ENCODE measurements around the gene CCDC40. TPM values are rescaled to one million over a fixed set of nuclear protein-coding genes. Genes with fewer than 3 reads are reported as not detected.

CCDC40 gene
- total RNA-seq, 1 donor from 2014 or later: 3.3 TPM

DNA sequence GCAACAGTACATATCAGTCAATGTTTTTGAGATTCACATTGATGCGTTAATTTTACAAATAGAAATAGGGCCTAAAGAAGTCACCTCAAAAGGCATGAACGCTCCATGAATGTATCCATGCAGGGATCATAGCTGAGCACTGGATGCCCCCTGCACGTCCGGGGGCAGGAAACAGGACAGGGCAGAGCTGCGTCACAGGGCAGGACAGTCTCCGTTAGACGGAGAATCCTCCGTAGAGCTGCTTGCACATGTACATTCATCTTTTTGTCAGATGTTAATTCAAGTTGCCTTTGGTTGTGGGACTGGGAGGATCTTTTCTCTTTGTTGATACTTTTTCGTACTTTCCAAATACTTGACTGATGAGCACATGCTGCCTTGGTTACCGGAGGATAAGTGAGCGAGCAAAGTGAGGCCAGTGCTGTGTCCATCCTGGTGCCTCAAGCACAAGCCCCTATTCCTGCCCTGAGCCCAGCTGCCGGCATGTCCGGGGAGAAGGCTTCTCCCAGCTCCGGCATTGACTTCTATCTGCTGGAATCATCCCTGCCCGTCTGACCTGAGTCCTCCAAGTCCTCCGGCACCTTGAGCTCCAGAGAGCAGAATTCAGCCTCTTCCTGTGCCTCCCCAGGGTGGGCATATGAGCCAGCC, 80.0 kb downstream of the CCDC40 start:
- no peak for DNase-seq

DNA sequence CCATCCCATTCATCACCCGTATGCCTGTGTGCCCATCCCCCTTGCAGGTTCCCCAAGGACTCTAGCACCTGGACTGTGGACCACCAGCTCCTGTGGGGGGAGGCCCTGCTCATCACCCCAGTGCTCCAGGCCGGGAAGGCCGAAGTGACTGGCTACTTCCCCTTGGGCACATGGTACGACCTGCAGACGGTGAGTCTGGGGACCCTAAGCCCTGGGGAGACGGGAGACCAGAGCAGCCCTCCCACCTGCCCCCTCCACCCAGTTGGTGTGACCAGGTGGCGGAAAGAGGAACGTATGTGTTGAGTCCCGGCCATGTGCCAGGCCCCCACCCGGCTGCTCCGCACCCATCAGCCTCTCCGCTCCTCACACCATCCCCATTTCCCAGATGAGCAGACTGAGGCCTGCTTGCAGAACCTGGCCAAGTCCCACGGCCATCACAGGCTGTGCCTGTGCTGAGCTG, 80.5 kb downstream of the CCDC40 start:
- no peak for DNase-seq

DNA sequence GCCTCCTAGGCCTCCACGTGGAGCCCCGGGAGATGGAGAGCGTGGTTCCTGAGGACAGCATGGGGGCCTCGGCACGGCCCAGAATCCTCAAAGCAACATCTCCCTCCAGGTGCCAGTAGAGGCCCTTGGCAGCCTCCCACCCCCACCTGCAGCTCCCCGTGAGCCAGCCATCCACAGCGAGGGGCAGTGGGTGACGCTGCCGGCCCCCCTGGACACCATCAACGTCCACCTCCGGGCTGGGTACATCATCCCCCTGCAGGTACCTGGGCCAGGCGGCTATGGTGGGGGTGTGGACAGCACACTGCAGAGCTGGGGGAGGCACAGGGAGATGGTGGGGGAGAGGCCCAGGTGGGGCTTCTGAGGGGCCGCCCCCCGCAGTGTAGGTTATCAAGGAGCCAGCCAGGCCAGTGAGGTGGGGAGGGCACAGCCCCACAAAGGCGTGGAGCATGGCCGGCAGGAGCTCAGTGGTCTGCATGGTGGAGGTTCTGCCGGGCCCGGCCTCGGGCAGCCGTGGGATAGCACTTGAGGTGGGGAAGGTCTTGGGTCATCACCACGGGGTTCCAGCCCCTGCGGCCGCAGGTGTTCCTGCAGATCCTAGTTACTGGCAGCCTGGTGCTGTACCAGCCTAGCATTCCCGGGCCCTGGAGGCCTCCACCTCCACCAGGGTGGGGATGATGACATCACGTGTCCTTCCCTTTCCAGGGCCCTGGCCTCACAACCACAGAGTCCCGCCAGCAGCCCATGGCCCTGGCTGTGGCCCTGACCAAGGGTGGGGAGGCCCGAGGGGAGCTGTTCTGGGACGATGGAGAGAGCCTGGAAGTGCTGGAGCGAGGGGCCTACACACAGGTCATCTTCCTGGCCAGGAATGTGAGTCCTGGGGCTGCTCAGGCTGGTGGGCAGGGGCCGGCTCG, 81.3 kb downstream of the CCDC40 start:
- DNase-seq: no peak

- DNase-seq: no peak
These were observed 82.3 kb downstream of the CCDC40 start for GRCh38 chr17:80118601-80119270.

DNA sequence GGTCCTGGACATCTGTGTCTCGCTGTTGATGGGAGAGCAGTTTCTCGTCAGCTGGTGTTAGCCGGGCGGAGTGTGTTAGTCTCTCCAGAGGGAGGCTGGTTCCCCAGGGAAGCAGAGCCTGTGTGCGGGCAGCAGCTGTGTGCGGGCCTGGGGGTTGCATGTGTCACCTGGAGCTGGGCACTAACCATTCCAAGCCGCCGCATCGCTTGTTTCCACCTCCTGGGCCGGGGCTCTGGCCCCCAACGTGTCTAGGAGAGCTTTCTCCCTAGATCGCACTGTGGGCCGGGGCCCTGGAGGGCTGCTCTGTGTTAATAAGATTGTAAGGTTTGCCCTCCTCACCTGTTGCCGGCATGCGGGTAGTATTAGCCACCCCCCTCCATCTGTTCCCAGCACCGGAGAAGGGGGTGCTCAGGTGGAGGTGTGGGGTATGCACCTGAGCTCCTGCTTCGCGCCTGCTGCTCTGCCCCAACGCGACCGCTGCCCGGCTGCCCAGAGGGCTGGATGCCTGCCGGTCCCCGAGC, 82.9 kb downstream of the CCDC40 start:
- DNase-seq: no peak

DNA sequence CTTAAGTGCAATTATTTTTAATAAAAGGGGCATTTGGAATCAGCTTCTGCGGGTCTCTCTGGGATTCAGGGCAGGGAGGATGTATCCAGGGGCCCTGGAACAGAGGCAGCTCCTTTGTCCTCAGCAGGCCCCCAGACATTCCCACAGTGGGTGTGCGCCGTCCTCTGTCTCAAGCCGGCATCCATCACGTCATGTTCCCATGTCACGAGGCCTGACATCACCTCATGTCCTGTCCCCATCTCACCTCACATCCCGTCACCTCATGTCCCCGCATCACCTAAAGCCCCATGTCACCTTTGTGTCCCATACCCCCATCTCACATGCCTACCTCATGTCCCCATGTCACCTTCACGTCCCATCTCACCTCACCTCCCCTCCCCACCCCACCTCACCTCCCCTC, 83.4 kb downstream of the CCDC40 start:
- no peak for DNase-seq

DNA sequence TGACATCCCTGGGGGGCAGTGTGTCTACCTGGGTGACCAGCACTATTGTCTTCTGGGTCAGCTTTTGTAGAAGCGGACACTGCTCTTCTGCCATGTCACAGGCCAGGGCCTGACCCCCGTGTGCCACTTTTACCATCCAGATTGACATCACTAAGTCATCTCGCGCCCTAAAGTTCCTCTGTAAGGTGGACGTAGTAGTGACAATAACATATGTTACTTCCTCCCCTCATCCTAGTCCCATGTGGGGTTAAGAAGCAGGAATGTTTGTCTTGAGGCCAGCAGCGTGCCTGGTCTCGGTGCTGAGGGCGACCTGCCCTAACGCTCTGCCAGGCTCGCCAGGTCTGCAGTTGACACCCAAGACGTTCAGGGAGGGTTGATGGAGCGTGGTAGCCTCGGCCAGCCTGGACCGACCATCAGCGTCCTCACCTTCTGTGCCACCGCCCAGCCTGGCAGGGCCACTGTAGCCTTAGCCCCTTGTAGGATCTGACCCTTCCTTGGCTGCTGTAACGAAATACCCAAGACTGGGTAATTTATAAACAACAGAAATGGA, 85.7 kb downstream of the CCDC40 start:
- no peak for DNase-seq

DNA sequence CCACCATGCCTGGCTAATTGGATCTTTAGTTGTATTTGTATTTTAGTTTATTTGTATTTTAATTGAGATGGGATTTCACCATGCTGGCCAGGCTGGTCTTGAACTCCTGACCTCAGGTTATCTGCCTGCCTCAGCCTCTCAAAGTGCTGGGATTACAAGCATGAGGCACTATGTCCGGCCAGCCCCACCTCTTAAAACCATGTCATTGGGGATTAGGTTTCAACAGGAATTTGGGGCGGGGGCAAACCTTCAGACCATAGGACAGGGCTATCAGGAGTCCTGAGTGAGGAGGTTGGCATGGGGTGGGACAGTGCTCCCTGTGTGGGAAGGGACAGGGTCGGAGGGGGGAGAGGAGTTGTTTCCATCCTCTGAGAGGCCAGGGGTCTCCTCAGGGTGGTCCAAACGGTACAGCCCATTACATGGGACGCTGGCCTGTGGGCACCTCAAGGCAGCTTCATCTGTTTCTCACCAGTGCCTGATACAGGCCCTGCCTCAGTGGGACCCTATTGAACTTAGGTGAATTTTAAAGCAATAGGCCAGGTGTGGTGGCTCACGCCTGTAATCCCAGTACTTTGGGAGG, 86.6 kb downstream of the CCDC40 start:
- no peak for DNase-seq

- DNase-seq: no peak
These were observed 87.3 kb downstream of the CCDC40 start for GRCh38 chr17:80123791-80124190.

DNA sequence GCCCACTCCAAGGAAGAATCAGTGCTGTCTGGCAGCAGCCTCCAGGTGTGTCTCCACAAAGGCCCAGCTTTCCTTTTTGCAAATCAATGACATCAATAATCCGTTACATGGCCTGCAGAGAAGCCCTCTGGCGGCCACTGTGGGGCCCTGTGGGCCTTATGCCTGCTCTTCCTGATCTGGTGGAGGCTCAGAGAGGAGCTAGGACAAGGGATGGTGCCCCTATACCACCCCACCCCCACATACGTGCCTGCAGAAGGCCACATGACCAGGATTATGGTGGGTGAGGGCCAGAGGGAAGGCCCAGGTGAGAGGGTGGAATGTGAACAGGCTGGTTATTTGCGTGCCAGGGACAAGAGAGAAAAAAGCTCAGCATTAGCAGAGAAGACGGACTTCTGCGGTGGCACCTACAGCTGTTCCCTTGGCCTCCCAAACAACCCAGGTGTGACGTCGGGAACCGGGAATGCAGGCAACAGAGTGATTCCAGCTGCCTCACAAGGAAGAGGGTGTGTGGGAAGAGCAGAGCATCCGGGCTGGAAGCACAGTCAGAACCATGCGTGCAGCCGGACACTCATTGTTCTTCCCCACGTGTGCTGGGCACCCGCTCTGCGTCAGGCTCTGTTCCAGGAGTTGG, 88.0 kb downstream of the CCDC40 start:
- DNase-seq: no peak

GRCh38 chr17:80125656-80126448, 89.4 kb downstream of the CCDC40 start:
- DNase-seq: no peak

DNA sequence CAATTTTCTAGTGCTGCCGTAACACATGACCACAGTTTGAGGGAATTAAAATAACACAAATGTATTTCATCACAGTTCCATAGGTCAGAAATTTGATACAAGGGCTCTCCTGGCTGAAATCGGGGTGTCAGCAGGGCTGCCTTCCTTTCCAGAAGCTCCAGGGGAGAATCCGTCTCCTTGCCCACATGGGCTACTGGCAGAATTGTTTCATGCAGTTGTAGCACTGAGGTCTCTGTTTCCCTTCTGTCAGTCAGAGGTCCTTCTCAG, 89.9 kb downstream of the CCDC40 start:
- DNase-seq: no peak

- no peak for DNase-seq
These were observed 92.6 kb downstream of the CCDC40 start for GRCh38 chr17:80129006-80129565.

DNA sequence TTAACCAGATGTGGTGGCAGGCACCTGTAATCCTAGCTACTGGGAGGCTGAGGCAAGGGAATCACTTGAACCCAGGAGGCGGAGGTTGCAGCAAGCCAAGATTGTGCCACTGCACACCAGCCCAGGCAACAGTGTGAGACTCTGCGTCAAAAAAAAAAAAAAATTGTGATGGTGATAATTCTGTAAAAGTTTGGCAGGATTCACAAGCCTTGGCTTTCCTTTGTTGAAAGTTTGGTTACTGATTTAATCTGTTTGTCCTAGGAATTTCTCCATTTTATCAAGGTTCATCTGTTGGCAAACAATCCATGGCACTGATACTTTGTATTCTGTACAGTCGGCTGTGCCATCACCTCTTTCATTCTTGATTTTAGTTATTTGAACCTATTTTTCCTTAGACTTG, 94.5 kb downstream of the CCDC40 start:
- DNase-seq: no peak

DNA sequence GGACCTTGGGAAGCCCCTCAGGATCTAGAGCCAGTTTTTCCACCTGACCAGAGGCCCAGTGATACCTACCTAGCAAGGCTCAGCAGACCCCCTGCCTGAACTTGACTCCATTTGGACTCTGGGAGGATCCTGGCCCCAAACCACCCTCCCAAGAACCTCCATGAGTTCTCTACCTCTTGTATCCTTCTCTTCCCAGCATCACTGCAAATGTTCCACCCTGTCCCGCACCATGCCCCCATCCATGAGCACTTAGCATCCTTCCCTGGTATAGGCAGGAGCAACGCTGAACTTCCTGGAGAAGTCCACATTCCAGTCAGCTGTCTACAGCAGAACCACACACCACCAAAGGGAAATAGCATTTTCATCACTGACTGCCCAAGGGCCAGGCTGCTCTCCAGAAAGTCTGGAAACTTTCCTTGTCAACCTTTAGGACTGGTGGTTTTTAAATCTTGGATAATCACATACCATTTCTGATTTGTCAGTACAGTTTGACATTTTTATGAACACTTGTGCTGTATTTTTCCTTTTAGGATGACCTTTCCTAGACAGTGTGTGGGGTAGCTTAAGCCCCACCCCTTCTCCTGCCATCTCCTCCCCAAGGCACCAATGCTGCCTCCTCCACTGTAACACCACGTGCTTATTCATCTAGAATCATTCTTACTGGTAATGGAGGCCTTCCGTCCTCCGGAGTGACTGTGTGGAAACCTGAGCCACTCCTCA, 96.6 kb downstream of the CCDC40 start:
- no peak for DNase-seq

DNA sequence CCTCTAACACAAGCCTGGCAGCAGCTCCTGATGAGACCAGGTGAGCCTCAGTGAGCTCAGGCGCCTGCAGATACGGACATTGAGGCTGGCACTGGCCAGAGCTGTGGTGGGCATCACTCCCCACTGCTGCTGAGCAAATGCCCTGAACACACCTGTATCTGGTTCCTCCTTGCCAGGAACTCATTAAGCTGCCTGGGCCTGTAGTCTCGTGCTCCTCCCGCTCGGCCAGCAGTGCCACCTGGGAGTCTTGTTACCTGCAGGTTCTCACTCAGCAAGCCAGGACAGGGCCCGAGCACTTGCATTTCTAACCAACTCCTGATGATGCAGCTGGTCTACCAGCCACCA, 97.2 kb downstream of the CCDC40 start:
- no peak for DNase-seq

- no peak for DNase-seq
These were observed 100.7 kb downstream of the CCDC40 start for GRCh38 chr17:80137131-80137530.

DNA sequence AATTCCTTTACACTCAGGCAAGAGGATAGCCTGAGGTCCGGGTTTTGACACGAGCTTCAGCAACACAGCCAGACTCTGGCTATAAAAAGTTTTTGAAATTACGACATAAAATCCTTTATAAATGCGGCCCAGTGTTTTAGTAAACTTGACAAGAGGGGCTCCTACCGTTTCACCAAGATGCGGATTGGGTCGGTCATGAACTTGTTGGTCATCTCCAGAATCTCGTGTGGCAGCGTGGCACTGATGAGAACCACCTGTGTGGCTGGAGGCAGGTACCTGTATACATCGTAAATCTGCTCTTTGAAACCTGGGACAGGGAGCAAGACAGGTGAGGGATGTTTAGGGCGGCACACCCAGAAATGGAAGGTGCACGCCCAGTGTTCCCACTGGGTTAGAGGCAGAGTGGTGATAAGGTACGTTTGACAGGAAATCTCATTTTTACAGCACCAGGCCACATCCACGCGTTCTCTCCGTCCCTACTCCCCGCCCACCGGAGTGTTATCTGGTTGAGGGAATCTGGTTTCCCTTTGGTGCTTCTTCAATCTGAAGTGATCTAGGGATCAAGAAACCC, 102.5 kb downstream of the CCDC40 start:
- no peak for DNase-seq

DNA sequence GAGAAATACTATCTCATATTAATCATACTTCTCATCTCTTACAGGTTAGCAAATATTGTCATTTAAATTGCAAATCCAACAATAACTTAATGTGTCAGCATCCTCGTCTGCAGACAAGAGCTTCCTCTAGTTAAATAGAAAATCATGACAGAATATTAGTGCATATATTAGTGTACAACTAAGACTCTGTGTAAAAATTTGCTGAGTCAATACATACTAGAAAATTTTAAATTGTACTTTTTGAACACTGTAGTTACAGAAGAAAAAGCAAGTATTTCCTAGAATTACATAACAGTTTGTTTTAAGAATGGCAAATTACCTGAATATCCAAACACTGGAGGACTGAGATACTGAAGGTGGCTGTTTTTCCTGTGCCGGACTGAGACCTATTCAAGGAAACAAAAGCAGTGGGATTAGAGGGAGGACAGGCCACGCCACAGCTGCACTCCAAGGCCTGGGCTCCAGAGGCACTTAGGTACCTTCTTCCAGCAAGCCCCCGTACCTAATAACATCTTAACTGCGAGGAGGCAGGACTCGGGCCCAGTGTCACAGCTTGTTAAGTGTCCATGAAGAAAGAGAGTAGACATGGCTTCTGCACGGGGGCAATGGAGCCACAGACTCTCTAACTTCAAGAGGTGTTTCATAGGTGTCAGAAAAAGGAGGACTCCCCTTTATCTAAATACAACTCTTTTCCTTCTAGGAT, 105.2 kb downstream of the CCDC40 start:
- no peak for DNase-seq
